HG02870 (cell line): ENCODE data around the gene ATF1.
"Not testable (repeated sequence)": the region's sequence is repeated elsewhere in the genome, so short reads cannot be mapped to it uniquely, and the experiment has no call there.

ENCODE experiments used
- ATAC-seq: cut with Tn5 transposase; IDR thresholded peaks from one replicate; pipeline ENCODE4 v1.9.1; 2021; ENCODE audit warnings: mild to moderate bottlenecking, moderate library complexity; ENCODE audit not compliant: unreplicated experiment

The ATF1 gene

GRCh38 chr12:50751948-50752721 is 11.8 kb upstream of the ATF1 start:
- ATAC-seq: no peak

- ATAC-seq: no peak
Observed at GRCh38 chr12:50753232-50753769, 10.6 kb upstream of the ATF1 start.

GRCh38 chr12:50764286-50765094 is 589 bp downstream of the ATF1 start:
- ATAC-seq: peak; percentile 33

GRCh38 chr12:50765095-50765911 is 1.4 kb downstream of the ATF1 start:
- ATAC-seq: peak; percentile 12

- ATAC-seq: no peak
Observed at GRCh38 chr12:50768391-50768790, 4.5 kb downstream of the ATF1 start.

GRCh38 chr12:50768813-50769212 is 4.9 kb downstream of the ATF1 start:
- not testable (repeated sequence) for ATAC-seq

GRCh38 chr12:50771409-50771808 is 7.5 kb downstream of the ATF1 start:
- ATAC-seq: no peak

- ATAC-seq: no peak
Observed at GRCh38 chr12:50772470-50772869, 8.6 kb downstream of the ATF1 start.

- no peak for ATAC-seq
Observed at GRCh38 chr12:50772877-50773276, 9.0 kb downstream of the ATF1 start.

- ATAC-seq: no peak
Observed at GRCh38 chr12:50775251-50775650, 11.3 kb downstream of the ATF1 start.

- ATAC-seq: no peak
Observed at GRCh38 chr12:50776749-50777728, 13.1 kb downstream of the ATF1 start.

GRCh38 chr12:50778663-50779590 is 15.0 kb downstream of the ATF1 start:
- ATAC-seq: no peak

- no peak for ATAC-seq
Observed at GRCh38 chr12:50780013-50780412, 16.1 kb downstream of the ATF1 start.

GRCh38 chr12:50784501-50784900 is 20.6 kb downstream of the ATF1 start:
- no peak for ATAC-seq

- no peak for ATAC-seq
Observed at GRCh38 chr12:50785406-50786001, 21.6 kb downstream of the ATF1 start.

GRCh38 chr12:50786498-50787231 is 22.8 kb downstream of the ATF1 start:
- ATAC-seq: no peak

GRCh38 chr12:50787618-50788017 is 23.7 kb downstream of the ATF1 start:
- no peak for ATAC-seq

- ATAC-seq: no peak
Observed at GRCh38 chr12:50788561-50788960, 24.7 kb downstream of the ATF1 start.
